ENCODE results near the gene ZNF511. TPM values are rescaled to one million over a fixed set of nuclear protein-coding genes. Genes with fewer than 3 reads are reported as not detected.

Gene ZNF511
- total and polyA plus RNA-seq, 2 experiments from 2014 or later, result 12.6 to 59.5 TPM

DNA sequence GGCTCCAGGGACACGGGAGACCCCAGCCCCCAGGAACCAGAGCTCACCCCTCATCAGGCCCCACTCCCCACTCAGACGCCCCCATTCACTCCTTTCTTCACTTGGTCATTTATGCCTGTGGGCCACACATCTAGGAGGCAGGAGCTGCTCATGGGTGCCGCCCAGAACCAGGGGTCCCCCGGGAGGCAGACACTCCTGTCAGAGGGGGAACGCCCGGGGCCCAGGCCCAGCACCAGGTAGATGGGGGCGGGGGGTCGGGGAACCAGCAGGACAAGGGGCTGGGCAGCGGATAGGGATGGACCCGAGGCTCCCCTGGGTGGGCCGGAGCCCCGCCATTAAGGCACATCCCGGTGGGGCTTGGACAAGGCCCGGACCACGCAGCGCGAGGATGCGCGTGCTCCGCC lies 16.1 kb downstream of the ZNF511 start:
- Histone ChIP-seq H3K4me2 (ENCODE audit: unreplicated experiment) (no peak overlapping the region), H2AFZ (no peak overlapping the region)
- WGBS, 2 experiments (ENCODE audit: low coverage in 1 of 2, low lambda C conversion rate in 2 of 2, missing lambda C conversion rate in 2 of 2), result 21% methylated on average over 4 to 16 of the region's 20 CpGs

DNA sequence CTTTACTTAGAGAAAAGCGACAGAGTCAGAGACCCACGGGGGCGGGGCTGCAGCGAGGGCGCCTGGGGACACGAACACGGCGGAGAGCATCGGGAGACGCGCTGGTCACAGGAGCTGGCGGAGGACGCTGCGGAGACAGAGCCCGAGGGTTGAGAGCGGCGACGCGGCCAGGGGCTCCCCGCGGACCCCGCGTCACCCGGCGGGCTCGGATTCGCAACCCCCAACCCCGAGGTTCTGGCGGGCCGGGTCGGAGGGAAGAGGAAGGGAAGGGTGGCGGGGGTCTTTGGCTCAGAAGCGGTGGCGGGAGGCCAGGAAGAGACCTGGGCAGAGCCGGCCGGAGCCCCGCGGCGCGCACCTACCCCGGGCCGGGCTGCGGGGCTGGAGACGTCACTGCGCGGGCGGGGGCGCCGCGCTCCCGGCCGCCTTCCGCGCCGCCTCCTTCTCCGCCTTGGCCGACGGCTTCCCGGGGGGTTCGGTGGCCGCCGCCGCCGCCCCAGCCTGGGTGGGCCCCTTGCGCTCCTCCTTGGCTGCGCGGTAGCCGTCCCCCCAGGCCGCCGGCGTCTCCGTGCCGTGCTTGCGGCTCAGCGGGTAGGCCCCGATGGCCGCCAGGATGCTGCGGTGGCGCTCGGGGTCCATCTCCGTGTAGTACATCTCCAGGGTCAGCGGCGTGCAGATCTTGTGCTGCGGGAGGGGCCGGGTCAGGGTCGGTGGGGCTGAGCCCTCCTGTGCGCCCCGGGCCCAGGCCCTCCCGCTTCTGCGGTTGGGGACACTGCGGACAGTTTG lies 16.9 kb downstream of the ZNF511 start:
- TF ChIP-seq EZH2 (IDR thresholded peaks at IDR 0.05; ENCODE audit: insufficient read depth, poor library complexity, severe bottlenecking) (no peak), EZH2phosphoT487 (IDR thresholded peaks at IDR 0.05; ENCODE audit: insufficient read depth, low read depth) (0 out of 2 replicates have a peak, but pooled peaks have one; percentile 57)
- Histone ChIP-seq H3K79me2 (ENCODE audit: insufficient read depth) (no peaks in the 10 kb centered on the region), H4K20me1 (ENCODE audit: insufficient read depth) (no peaks in the 10 kb centered on the region), H3F3A (ENCODE audit: insufficient read depth) (peaks cover 3% of the 10 kb centered on the region; the same call in 1 of the 2 replicates), H3K9ac (no peak overlapping the region), H3K4me1 (ENCODE audit: insufficient read depth) (peaks cover 5% of the 10 kb centered on the region; the same call in 1 of the 2 replicates), H3K9me2 (ENCODE audit: insufficient read depth) (no peaks in the 10 kb centered on the region), H3K27ac (no peak overlapping the region), H3K9me3 (ENCODE audit: low read depth) (no peaks in the 10 kb centered on the region), H2AFZ (peak overlapping the region; percentile 65), H3K36me3 (ENCODE audit: low read depth) (no peaks in the 10 kb centered on the region), H3K27me3 (replicated peaks; ENCODE audit: insufficient read depth) (peaks cover 30% of the 10 kb centered on the region), H3K4me3 (peak overlapping the region; percentile 51), H3K4me2 (ENCODE audit: unreplicated experiment) (peak overlapping the region; percentile 41)
- in situ Hi-C loops (cut with MboI), result no loop called here
- WGBS, 2 experiments (ENCODE audit: low coverage in 1 of 2, low lambda C conversion rate in 2 of 2, missing lambda C conversion rate in 2 of 2), result 3 to 7% methylated on average over 28 to 49 of the region's 91 CpGs
- DNase-seq, result peak; percentile 45

More for the DNA sequence above, 16.1 kb downstream of the ZNF511 start:
- Histone ChIP-seq H3K9ac (no peak overlapping the region), H3F3A (ENCODE audit: insufficient read depth) (peaks cover 3% of the 10 kb centered on the region; the same call in 1 of the 2 replicates), H3K9me3 (ENCODE audit: low read depth) (no peaks in the 10 kb centered on the region), H3K4me1 (ENCODE audit: insufficient read depth) (peaks cover 5% of the 10 kb centered on the region; the same call in 1 of the 2 replicates), H3K4me3 (no peak overlapping the region), H3K27ac (no peak overlapping the region), H3K9me2 (ENCODE audit: insufficient read depth) (no peaks in the 10 kb centered on the region), H3K27me3 (replicated peaks; ENCODE audit: insufficient read depth) (peaks cover 30% of the 10 kb centered on the region), H3K36me3 (ENCODE audit: low read depth) (no peaks in the 10 kb centered on the region), H4K20me1 (ENCODE audit: insufficient read depth) (no peaks in the 10 kb centered on the region), H3K79me2 (ENCODE audit: insufficient read depth) (no peaks in the 10 kb centered on the region)
- in situ Hi-C loops (cut with MboI), result no loop called here
- DNase-seq, result no peak
- TF ChIP-seq EZH2 (IDR thresholded peaks at IDR 0.05; ENCODE audit: insufficient read depth, poor library complexity, severe bottlenecking) (no peak), EZH2phosphoT487 (IDR thresholded peaks at IDR 0.05; ENCODE audit: insufficient read depth, low read depth) (no peak)

DNA sequence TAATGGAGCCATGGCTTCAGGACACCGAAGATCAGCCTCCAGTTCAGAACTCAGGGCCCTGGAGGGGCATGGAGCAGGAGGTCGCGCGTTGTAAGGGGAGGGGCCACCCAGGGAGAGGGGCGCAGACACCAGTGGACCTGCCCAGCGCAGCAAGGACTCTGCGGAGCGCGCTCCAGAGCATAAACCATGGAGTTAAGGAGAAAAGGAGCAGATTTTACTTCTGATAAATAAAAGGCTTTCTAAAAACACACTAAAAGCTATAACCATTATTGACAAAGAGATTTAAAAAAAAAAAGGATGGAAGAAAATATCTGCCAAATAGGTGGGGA lies 17.5 kb downstream of the ZNF511 start:
- WGBS, 2 experiments (ENCODE audit: low coverage in 1 of 2, low lambda C conversion rate in 2 of 2, missing lambda C conversion rate in 2 of 2), result 21 to 22% methylated on average over 9 of the region's 9 CpGs
- no peak overlapping the region for H3K4me2 ChIP-seq (ENCODE audit: unreplicated experiment)
- no peaks in the 10 kb centered on the region for H3K9me3 ChIP-seq (ENCODE audit: low read depth)
- no peaks in the 10 kb centered on the region for H4K20me1 ChIP-seq (ENCODE audit: insufficient read depth)
- no peaks in the 10 kb centered on the region for H3K36me3 ChIP-seq (ENCODE audit: low read depth)
- peaks cover 3% of the 10 kb centered on the region; the same call in 1 of the 2 replicates for H3F3A ChIP-seq (ENCODE audit: insufficient read depth)
- peaks cover 35% of the 10 kb centered on the region for H3K27me3 ChIP-seq (replicated peaks; ENCODE audit: insufficient read depth)
- no peaks in the 10 kb centered on the region for H3K9me2 ChIP-seq (ENCODE audit: insufficient read depth)
- peak overlapping the region; percentile 51; the same call in 1 of the 2 replicates for H3K4me3 ChIP-seq
- TF ChIP-seq EZH2 (IDR thresholded peaks at IDR 0.05; ENCODE audit: insufficient read depth, poor library complexity, severe bottlenecking), result peak; percentile 94
- TF ChIP-seq EZH2phosphoT487 (IDR thresholded peaks at IDR 0.05; ENCODE audit: insufficient read depth, low read depth), result peak; percentile 78; the same call in 1 of the 2 replicates
- H3K27ac ChIP-seq, result no peak overlapping the region
- peaks cover 5% of the 10 kb centered on the region; the same call in 1 of the 2 replicates for H3K4me1 ChIP-seq (ENCODE audit: insufficient read depth)
- H3K9ac ChIP-seq, result no peak overlapping the region
- no peaks in the 10 kb centered on the region for H3K79me2 ChIP-seq (ENCODE audit: insufficient read depth)
- DNase-seq, result no peak
- in situ Hi-C loops (cut with MboI), result no loop called here
- H2AFZ ChIP-seq, result peak overlapping the region; percentile 65; the same call in 1 of the 2 replicates

DNA sequence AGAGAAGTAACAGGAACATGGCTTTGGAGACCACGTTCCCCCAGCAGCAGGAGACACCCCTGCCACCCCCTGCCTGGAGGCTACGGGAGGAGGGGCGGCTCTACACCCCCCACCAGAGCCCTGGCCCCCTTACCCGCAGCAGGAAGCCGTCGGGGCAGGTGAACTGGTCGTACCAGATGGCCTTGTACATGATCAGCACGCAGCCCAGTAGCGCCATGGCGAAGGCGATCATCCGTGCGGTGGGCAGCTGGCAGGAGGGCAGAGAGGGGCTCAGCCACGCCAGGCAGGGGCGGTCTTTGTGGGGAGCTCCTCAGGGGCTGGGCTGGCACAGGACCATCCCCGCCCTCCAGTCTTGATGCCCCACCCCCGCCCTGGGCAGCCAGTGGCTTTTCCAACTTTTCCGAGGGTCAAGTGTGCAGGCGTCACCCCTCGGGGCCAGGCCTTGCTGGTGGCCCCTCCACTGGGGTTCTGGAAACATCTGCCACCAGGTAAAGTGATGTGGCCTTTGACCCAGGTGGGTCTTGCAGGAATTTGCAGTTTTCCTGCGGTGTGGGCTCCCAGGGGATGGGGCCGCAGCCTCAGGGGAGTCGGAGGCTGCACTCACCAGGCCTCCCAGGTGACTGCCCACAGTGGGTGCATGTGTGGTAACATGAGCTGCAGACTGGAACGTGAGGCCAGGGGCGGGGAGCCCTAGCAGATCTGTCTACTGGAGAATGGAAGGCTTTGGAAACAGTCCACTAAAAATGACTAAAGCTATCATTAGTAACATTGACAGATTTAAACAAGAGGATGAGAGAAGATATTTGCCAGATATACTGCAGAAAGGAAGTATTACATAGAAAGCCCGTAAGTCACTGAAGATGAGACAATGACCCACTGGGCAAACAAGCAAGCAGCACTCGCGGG lies 18.3 kb downstream of the ZNF511 start:
- WGBS, 2 experiments (ENCODE audit: low coverage in 1 of 2, low lambda C conversion rate in 2 of 2, missing lambda C conversion rate in 2 of 2), result 20 to 26% methylated on average over 24 to 26 of the region's 28 CpGs
- Histone ChIP-seq H3K4me1 (ENCODE audit: insufficient read depth) (peaks cover 5% of the 10 kb centered on the region; the same call in 1 of the 2 replicates), H3F3A (ENCODE audit: insufficient read depth) (peaks cover 3% of the 10 kb centered on the region; the same call in 1 of the 2 replicates), H2AFZ (no peak overlapping the region), H3K27me3 (replicated peaks; ENCODE audit: insufficient read depth) (peaks cover 43% of the 10 kb centered on the region), H3K9me2 (ENCODE audit: insufficient read depth) (no peaks in the 10 kb centered on the region), H3K9me3 (ENCODE audit: low read depth) (no peaks in the 10 kb centered on the region), H3K27ac (no peak overlapping the region), H3K36me3 (ENCODE audit: low read depth) (no peaks in the 10 kb centered on the region), H3K9ac (no peak overlapping the region), H3K4me3 (no peak overlapping the region), H4K20me1 (ENCODE audit: insufficient read depth) (no peaks in the 10 kb centered on the region), H3K79me2 (ENCODE audit: insufficient read depth) (no peaks in the 10 kb centered on the region), H3K4me2 (ENCODE audit: unreplicated experiment) (no peak overlapping the region)
- peak; percentile 32 for DNase-seq
- TF ChIP-seq EZH2 (IDR thresholded peaks at IDR 0.05; ENCODE audit: insufficient read depth, poor library complexity, severe bottlenecking) (no peak), EZH2phosphoT487 (IDR thresholded peaks at IDR 0.05; ENCODE audit: insufficient read depth, low read depth) (no peak)
- in situ Hi-C loops (cut with MboI), result no loop called here

Data from GM23248 (cell line).